ENCODE measurements around the gene TMEM178A. TPM values are rescaled to one million over a fixed set of nuclear protein-coding genes. Genes with fewer than 3 reads are reported as not detected.

TMEM178A gene
- total and polyA plus RNA-seq, 4 donors: 2.0 to 9.5 (median 4.7) TPM

DNA sequence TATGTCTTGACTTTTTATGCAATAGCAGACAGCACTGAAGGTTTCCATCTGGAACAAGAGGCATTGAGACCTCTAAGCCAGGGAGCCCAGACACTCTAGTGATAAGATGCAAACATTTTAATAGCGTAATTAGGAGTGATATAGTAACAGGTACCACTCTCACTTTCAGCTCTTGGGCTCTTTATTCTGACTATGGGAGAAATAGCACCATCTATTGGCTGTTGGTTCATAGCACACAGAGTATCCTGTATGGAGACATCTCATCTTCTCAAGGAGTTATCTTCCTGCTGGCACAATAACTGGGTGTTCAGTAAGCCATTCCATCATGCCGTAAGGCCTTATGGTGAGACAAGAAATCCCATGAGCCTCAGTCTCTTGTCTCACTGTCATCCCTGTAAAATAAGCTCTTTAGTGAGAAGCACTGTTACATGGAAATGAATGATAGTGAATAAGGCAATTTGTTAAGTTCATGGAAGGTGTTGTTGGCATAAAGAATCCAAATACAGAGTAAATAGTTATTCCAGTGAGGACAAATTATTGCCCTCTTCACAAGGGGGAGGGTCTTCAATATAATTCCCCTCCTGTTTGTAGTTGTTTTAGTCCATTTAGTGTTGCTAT, 65.1 kb downstream of the TMEM178A start:
- H3K36me3 ChIP-seq (ENCODE audit: control insufficient read depth in 1 of 2, insufficient read depth in 2 of 2, low read length in 1 of 2): peaks cover 3 to 9% of the 10 kb centered on the region in 2 donors
- ATAC-seq (ENCODE audit: low FRiP score) (no peak), DNase-seq (no peak)
- H3K9me3 ChIP-seq (ENCODE audit: control insufficient read depth, low read length): no peaks in the 10 kb centered on the region
- no peak overlapping the region for H3K27ac ChIP-seq (ENCODE audit: low read depth in 1 of 2, low read length in 2 of 2)
- no peak overlapping the region for H3K4me3 ChIP-seq (ENCODE audit: low read length in 2 of 2)
- H3K27me3 ChIP-seq (ENCODE audit: control insufficient read depth in 1 of 2, insufficient read depth in 2 of 2, low read length in 1 of 2): peaks cover 0 to 1% of the 10 kb centered on the region in 2 donors
- peaks cover 7 to 13% of the 10 kb centered on the region in 2 donors for H3K4me1 ChIP-seq (ENCODE audit: control insufficient read depth in 1 of 2, insufficient read depth in 2 of 2, low read length in 2 of 2)
- intact Hi-C loops (cut with DNase I): no loop called here
- WGBS, 2 donors: 95 to 97% methylated on average over 2 of the region's 2 CpGs

GRCh38 chr2:39731546-39731945, 65.8 kb downstream of the TMEM178A start:
- DNase-seq (no peak), ATAC-seq (ENCODE audit: low FRiP score) (no peak)
- intact Hi-C loops (cut with DNase I): no loop called here
- WGBS, 2 donors: 83 to 85% methylated on average over 3 of the region's 3 CpGs
- Histone ChIP-seq H3K27ac (ENCODE audit: low read depth in 1 of 2, low read length in 2 of 2) (peak overlapping the region in 1 of 2 donors; percentile 8), H3K36me3 (ENCODE audit: control insufficient read depth in 1 of 2, insufficient read depth in 2 of 2, low read length in 1 of 2) (peaks cover 3 to 9% of the 10 kb centered on the region in 2 donors), H3K4me1 (ENCODE audit: control insufficient read depth in 1 of 2, insufficient read depth in 2 of 2, low read length in 2 of 2) (peaks cover 7 to 13% of the 10 kb centered on the region in 2 donors), H3K27me3 (ENCODE audit: control insufficient read depth in 1 of 2, insufficient read depth in 2 of 2, low read length in 1 of 2) (peaks cover 0 to 1% of the 10 kb centered on the region in 2 donors), H3K4me3 (ENCODE audit: low read length in 2 of 2) (no peak overlapping the region), H3K9me3 (ENCODE audit: control insufficient read depth, low read length) (no peaks in the 10 kb centered on the region)

GRCh38 chr2:39732482-39732881, 66.8 kb downstream of the TMEM178A start:
- Histone ChIP-seq H3K36me3 (ENCODE audit: control insufficient read depth in 1 of 2, insufficient read depth in 2 of 2, low read length in 1 of 2) (peaks cover 3 to 9% of the 10 kb centered on the region in 2 donors), H3K4me3 (ENCODE audit: low read length in 2 of 2) (no peak overlapping the region), H3K27ac (ENCODE audit: low read depth in 1 of 2, low read length in 2 of 2) (no peak overlapping the region), H3K9me3 (ENCODE audit: control insufficient read depth, low read length) (no peaks in the 10 kb centered on the region), H3K27me3 (ENCODE audit: control insufficient read depth in 1 of 2, insufficient read depth in 2 of 2, low read length in 1 of 2) (peaks cover 0 to 1% of the 10 kb centered on the region in 2 donors), H3K4me1 (ENCODE audit: control insufficient read depth in 1 of 2, insufficient read depth in 2 of 2, low read length in 2 of 2) (peaks cover 7 to 13% of the 10 kb centered on the region in 2 donors)
- no peak for DNase-seq
- ATAC-seq (ENCODE audit: low FRiP score): no peak
- intact Hi-C loops (cut with DNase I): no loop called here
- WGBS, 2 donors: 98 to 100% methylated on average over 1 of the region's 1 CpG

- peaks cover 7 to 13% of the 10 kb centered on the region in 2 donors for H3K4me1 ChIP-seq (ENCODE audit: control insufficient read depth in 1 of 2, insufficient read depth in 2 of 2, low read length in 2 of 2)
Observed at GRCh38 chr2:39733070-39733674, 67.5 kb downstream of the TMEM178A start.

DNA sequence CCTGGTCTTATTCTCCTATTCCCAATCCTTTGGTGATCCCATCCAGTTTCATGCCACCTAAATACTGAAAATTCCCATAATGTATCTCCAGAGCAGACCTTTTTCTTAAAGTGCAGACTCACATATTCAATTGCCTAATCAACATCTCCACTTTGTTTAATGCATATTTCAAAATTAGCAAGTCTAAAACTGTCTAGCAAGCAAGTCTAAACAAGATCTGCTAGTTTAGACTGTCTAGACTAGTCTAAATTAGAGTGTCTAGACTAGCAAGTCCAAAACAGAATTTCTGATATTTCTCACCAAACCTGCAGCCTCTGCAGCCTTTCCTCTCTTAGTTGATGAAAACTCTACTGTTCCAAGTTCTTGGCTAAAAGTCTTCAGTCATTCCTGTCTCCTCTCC, 68.7 kb downstream of the TMEM178A start:
- peaks cover 3 to 9% of the 10 kb centered on the region in 2 donors for H3K36me3 ChIP-seq (ENCODE audit: control insufficient read depth in 1 of 2, insufficient read depth in 2 of 2, low read length in 1 of 2)
- intact Hi-C loops (cut with DNase I): no loop called here

More at GRCh38 chr2:39733070-39733674, 67.5 kb downstream of the TMEM178A start:
- Histone ChIP-seq H3K36me3 (ENCODE audit: control insufficient read depth in 1 of 2, insufficient read depth in 2 of 2, low read length in 1 of 2) (peaks cover 3 to 9% of the 10 kb centered on the region in 2 donors), H3K27me3 (ENCODE audit: control insufficient read depth in 1 of 2, insufficient read depth in 2 of 2, low read length in 1 of 2) (peaks cover 0 to 1% of the 10 kb centered on the region in 2 donors), H3K27ac (ENCODE audit: low read depth in 1 of 2, low read length in 2 of 2) (peak overlapping the region in 1 of 2 donors; percentile 60), H3K4me3 (ENCODE audit: low read length in 2 of 2) (no peak overlapping the region), H3K9me3 (ENCODE audit: control insufficient read depth, low read length) (no peaks in the 10 kb centered on the region)
- 91 to 94% methylated on average over 10 of the region's 10 CpGs for whole genome bisulfite sequencing, 2 donors
- intact Hi-C loops (cut with DNase I): no loop called here
- DNase-seq (no peak), ATAC-seq (ENCODE audit: low FRiP score) (no peak)

DNA sequence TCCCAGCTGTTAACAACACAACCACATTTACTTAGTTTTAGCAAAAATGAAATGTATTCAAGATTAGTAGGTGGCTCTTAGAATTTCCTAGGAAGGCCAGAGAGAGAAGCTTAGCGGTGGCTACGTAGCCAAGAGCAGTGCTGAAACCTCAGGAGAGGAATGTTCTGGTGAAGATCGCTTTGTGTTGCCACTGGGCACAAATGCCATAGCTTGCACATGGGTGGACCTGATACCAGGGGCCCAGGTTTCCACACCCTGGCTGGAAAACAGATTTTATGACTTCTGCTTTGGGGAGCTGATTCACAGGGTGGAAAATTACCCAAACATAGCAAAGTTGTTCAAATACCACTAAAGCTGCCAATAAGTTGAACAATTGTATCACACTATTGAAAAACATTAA, 69.9 kb downstream of the TMEM178A start:
- Histone ChIP-seq H3K36me3 (ENCODE audit: control insufficient read depth in 1 of 2, insufficient read depth in 2 of 2, low read length in 1 of 2) (peaks cover 1 to 9% of the 10 kb centered on the region in 2 donors), H3K27ac (ENCODE audit: low read depth in 1 of 2, low read length in 2 of 2) (peak overlapping the region; percentile 90 to 97), H3K27me3 (ENCODE audit: control insufficient read depth in 1 of 2, insufficient read depth in 2 of 2, low read length in 1 of 2) (peaks cover 0 to 1% of the 10 kb centered on the region in 2 donors), H3K4me3 (ENCODE audit: low read length in 2 of 2) (peak overlapping the region in 1 of 2 donors; percentile 17), H3K4me1 (ENCODE audit: control insufficient read depth in 1 of 2, insufficient read depth in 2 of 2, low read length in 2 of 2) (peaks cover 9 to 17% of the 10 kb centered on the region in 2 donors), H3K9me3 (ENCODE audit: control insufficient read depth, low read length) (no peaks in the 10 kb centered on the region)
- 3 to 12% methylated on average over 3 of the region's 3 CpGs for WGBS, 2 donors
- no peak for ATAC-seq (ENCODE audit: low FRiP score)
- DNase-seq: no peak
- intact Hi-C loops (cut with DNase I): loop anchor here in 1 of 2 donors (5.0 kb wide), 1 partner anchor 42 kb away; the partner anchor contains the start of gene THUMPD2

More for the DNA sequence above, 68.7 kb downstream of the TMEM178A start:
- H3K27me3 ChIP-seq (ENCODE audit: control insufficient read depth in 1 of 2, insufficient read depth in 2 of 2, low read length in 1 of 2): peaks cover 0 to 1% of the 10 kb centered on the region in 2 donors
- no peaks in the 10 kb centered on the region for H3K9me3 ChIP-seq (ENCODE audit: control insufficient read depth, low read length)
- peaks cover 9 to 17% of the 10 kb centered on the region in 2 donors for H3K4me1 ChIP-seq (ENCODE audit: control insufficient read depth in 1 of 2, insufficient read depth in 2 of 2, low read length in 2 of 2)
- no peak for ATAC-seq (ENCODE audit: low FRiP score)
- DNase-seq: no peak
- H3K27ac ChIP-seq (ENCODE audit: low read depth in 1 of 2, low read length in 2 of 2): peak overlapping the region in 1 of 2 donors; percentile 97
- H3K4me3 ChIP-seq (ENCODE audit: low read length in 2 of 2): no peak overlapping the region

GRCh38 chr2:39736640-39737039, 70.9 kb downstream of the TMEM178A start:
- H3K27me3 ChIP-seq (ENCODE audit: control insufficient read depth in 1 of 2, insufficient read depth in 2 of 2, low read length in 1 of 2): peaks cover 0 to 1% of the 10 kb centered on the region in 2 donors
- H3K36me3 ChIP-seq (ENCODE audit: control insufficient read depth in 1 of 2, insufficient read depth in 2 of 2, low read length in 1 of 2): peaks cover 0 to 7% of the 10 kb centered on the region in 2 donors
- ATAC-seq (ENCODE audit: low FRiP score): peak; percentile 64
- H3K4me3 ChIP-seq (ENCODE audit: low read length in 2 of 2): peak overlapping the region in 1 of 2 donors; percentile 54
- intact Hi-C loops (cut with DNase I): loop anchor here in 1 of 2 donors (5.0 kb wide), 1 partner anchor 41 kb away; the partner anchor contains the start of gene THUMPD2
- H3K27ac ChIP-seq (ENCODE audit: low read depth in 1 of 2, low read length in 2 of 2): peak overlapping the region; percentile 90 to 98
- DNase-seq: peak; percentile 67 to 82
- peaks cover 9 to 14% of the 10 kb centered on the region in 2 donors for H3K4me1 ChIP-seq (ENCODE audit: control insufficient read depth in 1 of 2, insufficient read depth in 2 of 2, low read length in 2 of 2)
- no peaks in the 10 kb centered on the region for H3K9me3 ChIP-seq (ENCODE audit: control insufficient read depth, low read length)
- WGBS, 2 donors: 7 to 10% methylated on average over 6 of the region's 6 CpGs

DNA sequence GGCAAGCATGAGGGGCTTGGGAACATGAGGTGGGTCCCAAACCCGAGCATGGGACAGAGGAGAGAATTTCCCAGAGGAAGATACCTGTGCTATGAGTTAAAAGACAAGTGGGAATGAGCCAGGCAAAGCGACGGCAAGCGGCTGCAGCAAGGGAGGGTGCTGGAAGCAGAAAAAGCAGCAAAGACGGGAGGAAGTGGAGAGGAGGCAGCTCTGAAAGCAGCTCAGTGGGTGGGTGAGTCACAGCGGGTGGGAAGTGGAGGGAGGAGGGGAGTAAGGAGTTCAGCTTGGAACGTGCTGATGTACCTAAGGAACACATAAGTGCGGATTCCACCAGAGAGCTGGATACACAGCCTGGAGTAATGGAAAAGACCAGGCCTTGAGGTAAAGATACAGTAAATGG, 71.9 kb downstream of the TMEM178A start:
- peak; percentile 85 to 91 for DNase-seq
- Histone ChIP-seq H3K27ac (ENCODE audit: low read depth in 1 of 2, low read length in 2 of 2) (peak overlapping the region; percentile 69 to 98), H3K4me1 (ENCODE audit: control insufficient read depth in 1 of 2, insufficient read depth in 2 of 2, low read length in 2 of 2) (peaks cover 6 to 10% of the 10 kb centered on the region in 2 donors), H3K27me3 (ENCODE audit: control insufficient read depth in 1 of 2, insufficient read depth in 2 of 2, low read length in 1 of 2) (no peaks in the 10 kb centered on the region), H3K9me3 (ENCODE audit: control insufficient read depth, low read length) (no peaks in the 10 kb centered on the region), H3K36me3 (ENCODE audit: control insufficient read depth in 1 of 2, insufficient read depth in 2 of 2, low read length in 1 of 2) (no peaks in the 10 kb centered on the region), H3K4me3 (ENCODE audit: low read length in 2 of 2) (peak overlapping the region; percentile 40 to 74)
- ATAC-seq (ENCODE audit: low FRiP score): peak; percentile 80
- 5 to 7% methylated on average over 8 of the region's 8 CpGs for WGBS, 2 donors
- intact Hi-C loops (cut with DNase I): loop anchor here in 1 of 2 donors (5.0 kb wide), 1 partner anchor 40 kb away; the partner anchor contains the start of gene THUMPD2
